Keratinocyte (primary cell): ENCODE measurements around the gene TBC1D4. TPM values are rescaled to one million over a fixed set of nuclear protein-coding genes. Genes with fewer than 3 reads are reported as not detected.

Experiments
- DNase-seq: peaks from one replicate; pipeline ENCODE4 v3.0.0-alpha.2; 2011; ENCODE audit warnings: low read depth, missing footprints, low spot score
- FAIRE-seq: peaks from 2 replicates; lab custom pipeline; 2011; peaks lifted over from hg19 to GRCh38; lab: Jason Lieb, UNC
- H2AFZ ChIP-seq: 2 replicates; pipeline ENCODE4 v1.6.0; 2012; ENCODE audit warnings: low read length, control low read depth, inconsistent platforms; ENCODE audit not compliant: control insufficient read depth
- H3K27ac ChIP-seq: 2 replicates; pipeline ENCODE4 v1.5.1; 2011; ENCODE audit warnings: low read length; ENCODE audit not compliant: control insufficient read depth, insufficient read depth
- H3K27me3 ChIP-seq: 3 replicates; pipeline ENCODE4 v1.6.0; 2011; ENCODE audit warnings: low read length; ENCODE audit not compliant: control insufficient read depth, insufficient read depth; ENCODE audit errors: extremely low read depth
- H3K36me3 ChIP-seq, 2 experiments: 2 replicates in 1 of 2; 3 replicates in 1 of 2; pipeline ENCODE4 v1.5.1; 2011; ENCODE audit warnings: low read length in 2 of 2, mild to moderate bottlenecking in 1 of 2; ENCODE audit not compliant: control insufficient read depth in 2 of 2, insufficient read depth in 2 of 2; ENCODE audit errors: extremely low read depth in 1 of 2
- H3K4me1 ChIP-seq: 3 replicates; pipeline ENCODE4 v1.5.1; 2011; ENCODE audit warnings: low read length; ENCODE audit not compliant: control insufficient read depth, insufficient read depth; ENCODE audit errors: extremely low read depth
- H3K4me2 ChIP-seq: 3 replicates; pipeline ENCODE4 v1.6.0; 2011; ENCODE audit warnings: low read depth, low read length; ENCODE audit not compliant: control insufficient read depth, insufficient read depth; ENCODE audit errors: extremely low read depth
- H3K4me3 ChIP-seq, 3 experiments: fragments of 200-600 bp in 1 of 3; sonication (generic) in 1 of 3; 2 replicates in 2 of 3; 3 replicates in 1 of 3; pipeline ENCODE4 v1.5.1; 2011 to 2016; ENCODE audit warnings: low read length in 3 of 3, mild to moderate bottlenecking in 3 of 3, control low read depth in 2 of 3, inconsistent platforms in 1 of 3, low read depth in 1 of 3, mixed read lengths in 1 of 3, mixed run types in 1 of 3, moderate library complexity in 1 of 3; ENCODE audit not compliant: control insufficient read depth in 2 of 3, insufficient read depth in 2 of 3; ENCODE audit errors: extremely low read depth in 1 of 3
- H3K79me2 ChIP-seq: 2 replicates; pipeline ENCODE4 v1.6.0; 2012; ENCODE audit warnings: low read length; ENCODE audit not compliant: control insufficient read depth, insufficient read depth
- H3K9ac ChIP-seq: 3 replicates; pipeline ENCODE4 v1.6.0; 2011; ENCODE audit warnings: low read length; ENCODE audit not compliant: control insufficient read depth, insufficient read depth; ENCODE audit errors: extremely low read depth
- H3K9me1 ChIP-seq: 3 replicates; pipeline ENCODE4 v1.6.0; 2011; ENCODE audit warnings: low read length; ENCODE audit not compliant: control insufficient read depth, insufficient read depth; ENCODE audit errors: extremely low read depth
- H3K9me3 ChIP-seq: 2 replicates; pipeline ENCODE4 v1.5.1; 2012; ENCODE audit warnings: low read depth, low read length; ENCODE audit not compliant: control insufficient read depth
- H4K20me1 ChIP-seq: 3 replicates; pipeline ENCODE4 v1.6.0; 2011; ENCODE audit warnings: low read length; ENCODE audit not compliant: control insufficient read depth, insufficient read depth; ENCODE audit errors: extremely low read depth
- EZH2 ChIP-seq: IDR thresholded peaks from one replicate; pipeline ENCODE4 v1.6.1; 2012; ENCODE audit warnings: inconsistent platforms, mild to moderate bottlenecking, low read length, moderate library complexity
- dilution Hi-C: fragments of 300-500 bp; cut with MboI; formaldehyde crosslinking; loops from one replicate; pipeline ENCODE4 v1.7.0; 2020; ENCODE audit warnings: low sequenced_read_pairs; ENCODE audit not compliant: extremely low pct_ligation_motif_present
- polyA plus RNA-seq, 5 experiments: library from polyadenylated mRNA; depleted of rRNA in 3 of 5; stranded (reverse) in 3 of 5; stranded (forward) in 1 of 5; unstranded in 1 of 5; fragments of >200 nt; gene quantifications; 1 replicate in 1 of 5; 2 replicates in 3 of 5; 3 replicates in 1 of 5; pipeline versions ENCODE4 v1.2.1 to v1.2.3, GENCODE V29; 2011 to 2012; ENCODE audit warnings: missing spikeins in 2 of 5, low read depth in 1 of 5, low replicate concordance in 1 of 5
- TF ChIP-seq, protein P1 (sequence below), 3 experiments: IDR thresholded peaks in 1 of 3; conservative IDR thresholded peaks in 1 of 3; optimal IDR thresholded peaks in 1 of 3; 2 replicates in 2 of 3; 3 replicates in 1 of 3; pipeline versions ENCODE3 to v1.5.1; 2011; ENCODE audit warnings: low read length in 3 of 3, mild to moderate bottlenecking in 3 of 3, moderate library complexity in 2 of 3, control low read depth in 1 of 3, inconsistent platforms in 1 of 3; ENCODE audit not compliant: insufficient read depth in 2 of 3; ENCODE audit errors: extremely low read depth in 1 of 3

The TBC1D4 gene
- polyA plus RNA-seq, 1 donor (not counting 4 experiments of a cell fraction or from before 2014, with no cell fraction given) = 14.2 TPM

- no peaks in the 10 kb centered on the region for H3K9me1 ChIP-seq
- no peak overlapping the region for H3K4me2 ChIP-seq
- dilution Hi-C loops = no loop called here
- H3K4me3 ChIP-seq = no peak overlapping the region
- H3K27me3 ChIP-seq = no peaks in the 10 kb centered on the region
- H3K9me3 ChIP-seq = no peaks in the 10 kb centered on the region
- peaks cover 3% of the 10 kb centered on the region for H3K79me2 ChIP-seq
- H3K36me3 ChIP-seq = no peaks in the 10 kb centered on the region
- no peak for TF ChIP-seq EZH2
- TF ChIP-seq, protein P1, sequence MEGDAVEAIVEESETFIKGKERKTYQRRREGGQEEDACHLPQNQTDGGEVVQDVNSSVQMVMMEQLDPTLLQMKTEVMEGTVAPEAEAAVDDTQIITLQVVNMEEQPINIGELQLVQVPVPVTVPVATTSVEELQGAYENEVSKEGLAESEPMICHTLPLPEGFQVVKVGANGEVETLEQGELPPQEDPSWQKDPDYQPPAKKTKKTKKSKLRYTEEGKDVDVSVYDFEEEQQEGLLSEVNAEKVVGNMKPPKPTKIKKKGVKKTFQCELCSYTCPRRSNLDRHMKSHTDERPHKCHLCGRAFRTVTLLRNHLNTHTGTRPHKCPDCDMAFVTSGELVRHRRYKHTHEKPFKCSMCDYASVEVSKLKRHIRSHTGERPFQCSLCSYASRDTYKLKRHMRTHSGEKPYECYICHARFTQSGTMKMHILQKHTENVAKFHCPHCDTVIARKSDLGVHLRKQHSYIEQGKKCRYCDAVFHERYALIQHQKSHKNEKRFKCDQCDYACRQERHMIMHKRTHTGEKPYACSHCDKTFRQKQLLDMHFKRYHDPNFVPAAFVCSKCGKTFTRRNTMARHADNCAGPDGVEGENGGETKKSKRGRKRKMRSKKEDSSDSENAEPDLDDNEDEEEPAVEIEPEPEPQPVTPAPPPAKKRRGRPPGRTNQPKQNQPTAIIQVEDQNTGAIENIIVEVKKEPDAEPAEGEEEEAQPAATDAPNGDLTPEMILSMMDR (optimal IDR thresholded peaks at IDR 0.05 in 1 of 3, IDR thresholded peaks at IDR 0.05 in 1 of 3, conservative IDR thresholded peaks at IDR 0.05 in 1 of 3; ENCODE audit: extremely low read depth in 1 of 3, insufficient read depth in 2 of 3, low read length in 3 of 3) = no peak
- H4K20me1 ChIP-seq = no peaks in the 10 kb centered on the region
- no peak for FAIRE-seq
- no peaks in the 10 kb centered on the region for H3K4me1 ChIP-seq
- H2AFZ ChIP-seq = no peak overlapping the region
- H3K27ac ChIP-seq = no peak overlapping the region
- no peak overlapping the region for H3K9ac ChIP-seq
- no peak for DNase-seq
These were observed 77.2 kb downstream of the TBC1D4 start for GRCh38 chr13:75404726-75405125.

GRCh38 chr13:75402787-75403186, 79.2 kb downstream of the TBC1D4 start:
- no peaks in the 10 kb centered on the region for H3K9me3 ChIP-seq
- no peak overlapping the region for H2AFZ ChIP-seq
- H3K9ac ChIP-seq = no peak overlapping the region
- H3K4me3 ChIP-seq = no peak overlapping the region
- TF ChIP-seq, protein P1 (optimal IDR thresholded peaks at IDR 0.05 in 1 of 3, IDR thresholded peaks at IDR 0.05 in 1 of 3, conservative IDR thresholded peaks at IDR 0.05 in 1 of 3; ENCODE audit: extremely low read depth in 1 of 3, insufficient read depth in 2 of 3, low read length in 3 of 3) = no peak
- TF ChIP-seq EZH2 = no peak
- no peak for DNase-seq
- H3K9me1 ChIP-seq = no peaks in the 10 kb centered on the region
- no peaks in the 10 kb centered on the region for H3K27me3 ChIP-seq
- no peaks in the 10 kb centered on the region for H3K4me1 ChIP-seq
- H3K36me3 ChIP-seq = no peaks in the 10 kb centered on the region
- dilution Hi-C loops = no loop called here
- no peaks in the 10 kb centered on the region for H4K20me1 ChIP-seq
- H3K27ac ChIP-seq = no peak overlapping the region
- no peak for FAIRE-seq
- no peak overlapping the region for H3K4me2 ChIP-seq
- H3K79me2 ChIP-seq = peaks cover 3% of the 10 kb centered on the region
